ENCODE results near the gene TKTL1.

TKTL1 gene

DNA sequence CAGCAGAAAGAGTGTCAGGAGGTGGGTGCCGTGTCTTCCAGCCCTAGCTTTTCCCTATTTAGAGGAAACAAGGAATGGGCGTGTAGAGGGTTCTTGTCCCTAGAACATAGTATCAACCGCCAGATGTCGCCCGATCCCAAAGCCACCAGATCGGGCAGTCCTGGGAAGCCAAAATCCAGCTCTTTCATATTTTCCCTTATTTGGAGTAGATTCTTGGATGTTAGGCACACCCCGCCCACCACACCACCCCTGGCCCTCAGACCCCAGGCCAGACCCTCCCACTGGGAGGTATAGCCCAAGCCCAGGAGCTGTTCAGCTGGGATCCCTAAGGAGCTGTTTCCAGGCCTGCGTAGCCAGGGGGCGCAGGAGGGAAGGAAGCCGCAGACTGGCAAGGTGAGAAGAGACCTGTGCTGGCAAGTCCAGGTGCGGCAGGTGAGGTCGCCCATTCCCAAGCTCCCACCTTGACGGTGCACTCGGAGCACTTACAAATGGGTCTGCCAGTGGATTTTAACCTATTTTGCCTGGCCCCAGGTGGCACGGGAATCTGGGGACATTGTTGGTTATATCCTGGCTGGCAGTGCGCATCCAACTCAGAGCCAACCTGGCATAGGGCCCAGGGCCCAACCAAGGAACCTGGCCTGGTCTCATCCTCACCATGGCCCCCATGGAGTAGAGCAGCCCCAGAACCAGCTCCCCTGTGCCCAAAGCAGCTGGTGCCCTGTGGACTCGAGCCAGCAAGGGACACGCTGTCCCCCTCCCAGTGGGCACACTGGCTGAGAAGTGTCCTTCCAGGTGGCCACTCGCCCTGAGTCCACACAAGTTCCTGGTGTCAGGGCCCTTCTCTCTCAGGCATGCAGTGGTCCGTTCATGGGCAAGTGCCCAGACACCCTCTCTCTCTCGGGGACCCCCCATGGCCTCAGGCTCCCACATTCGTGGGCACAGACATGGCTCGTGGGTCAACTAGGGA, 78.0 kb downstream of the TKTL1 start:
- in situ Hi-C loops (cut with HindIII; ENCODE audit: low sequenced_read_pairs): no loop called here

DNA sequence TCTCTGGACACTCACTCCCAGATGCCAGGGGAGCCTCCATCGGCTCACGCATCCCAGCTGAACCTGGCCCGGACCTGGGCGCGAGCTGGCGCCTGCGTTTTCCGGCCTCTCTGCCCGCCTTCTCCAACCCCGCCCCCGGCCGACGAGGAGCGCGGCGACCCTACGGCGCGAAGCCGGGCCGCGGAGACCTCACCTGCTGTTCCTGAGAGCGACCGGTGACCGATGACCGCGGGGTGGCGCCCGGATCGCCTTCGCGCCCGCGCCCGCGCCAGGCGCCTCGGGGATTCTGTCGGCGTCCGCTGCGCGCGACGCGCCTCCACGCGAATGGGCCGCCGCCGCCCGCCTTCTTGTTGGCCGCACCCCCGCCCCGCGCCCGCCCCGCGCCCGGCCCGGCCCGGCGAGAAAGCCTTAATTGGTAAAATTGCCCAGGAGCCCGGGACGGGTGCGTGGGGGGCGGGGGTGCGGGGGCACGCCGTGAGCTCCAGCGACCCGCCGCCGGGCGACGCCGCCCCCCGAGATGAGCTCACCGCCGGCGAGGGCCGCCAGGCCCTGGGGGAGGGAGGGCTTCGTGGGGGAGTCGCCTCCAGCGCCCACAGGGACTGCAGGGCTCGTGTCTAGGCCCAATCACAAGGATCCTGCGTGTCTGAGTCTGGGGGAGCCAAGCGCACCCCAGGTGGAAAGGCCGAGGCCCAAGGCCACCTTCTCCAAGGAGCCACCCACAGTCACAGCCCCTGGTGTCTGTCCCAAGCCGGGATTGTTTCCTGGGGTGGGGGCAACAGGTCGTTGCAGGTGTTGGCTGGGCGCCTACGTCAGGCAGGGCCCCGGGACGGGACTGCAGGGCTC, 78.9 kb downstream of the TKTL1 start, which contains the start of gene FLNA:
TSS of gene FLNA (minus strand) at position 322 of the 843 bp plus-strand sequence. CDS start 3,389 bp downstream, outside the sequence.
- in situ Hi-C loops (cut with HindIII; ENCODE audit: low sequenced_read_pairs): no loop called here

DNA sequence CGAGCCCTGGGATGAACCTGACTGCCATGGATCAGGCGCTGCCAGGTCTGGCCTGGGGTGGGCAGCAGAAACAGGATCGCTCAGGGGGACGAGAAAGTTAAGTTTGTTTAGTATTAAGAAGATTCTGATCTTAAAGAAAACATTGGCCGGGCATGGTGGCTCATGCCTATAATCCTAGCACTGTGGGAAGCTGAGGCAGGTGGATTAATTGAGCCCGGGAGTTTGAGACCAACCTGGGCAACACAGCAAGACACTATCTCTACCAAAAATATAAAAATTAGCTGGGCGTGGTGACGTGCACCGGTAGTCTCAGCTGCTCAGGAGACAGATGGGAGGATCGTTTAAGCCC, 79.5 kb downstream of the TKTL1 start:
- in situ Hi-C loops (cut with HindIII; ENCODE audit: low sequenced_read_pairs): no loop called here

DNA sequence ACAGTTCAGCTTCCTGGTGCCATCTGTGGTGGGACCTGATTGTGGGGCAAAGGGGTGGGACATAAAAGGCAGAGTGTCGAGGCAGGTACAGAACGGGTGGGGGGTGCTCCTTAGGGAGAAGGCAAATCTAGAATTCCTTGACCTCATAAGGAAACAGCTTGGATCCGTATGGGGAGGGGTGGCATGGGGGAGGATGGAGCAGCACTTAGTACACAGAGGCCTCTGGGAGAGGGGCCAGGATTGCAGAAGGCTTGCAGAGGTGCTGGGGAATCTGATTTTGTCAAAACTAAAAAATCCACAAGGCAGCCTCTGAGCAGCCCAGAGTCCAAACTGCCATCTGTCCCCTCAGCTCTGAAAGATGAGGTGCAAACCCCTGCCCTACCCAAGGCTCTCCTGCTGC, 81.2 kb downstream of the TKTL1 start:
- in situ Hi-C loops (cut with HindIII; ENCODE audit: low sequenced_read_pairs): no loop called here

DNA sequence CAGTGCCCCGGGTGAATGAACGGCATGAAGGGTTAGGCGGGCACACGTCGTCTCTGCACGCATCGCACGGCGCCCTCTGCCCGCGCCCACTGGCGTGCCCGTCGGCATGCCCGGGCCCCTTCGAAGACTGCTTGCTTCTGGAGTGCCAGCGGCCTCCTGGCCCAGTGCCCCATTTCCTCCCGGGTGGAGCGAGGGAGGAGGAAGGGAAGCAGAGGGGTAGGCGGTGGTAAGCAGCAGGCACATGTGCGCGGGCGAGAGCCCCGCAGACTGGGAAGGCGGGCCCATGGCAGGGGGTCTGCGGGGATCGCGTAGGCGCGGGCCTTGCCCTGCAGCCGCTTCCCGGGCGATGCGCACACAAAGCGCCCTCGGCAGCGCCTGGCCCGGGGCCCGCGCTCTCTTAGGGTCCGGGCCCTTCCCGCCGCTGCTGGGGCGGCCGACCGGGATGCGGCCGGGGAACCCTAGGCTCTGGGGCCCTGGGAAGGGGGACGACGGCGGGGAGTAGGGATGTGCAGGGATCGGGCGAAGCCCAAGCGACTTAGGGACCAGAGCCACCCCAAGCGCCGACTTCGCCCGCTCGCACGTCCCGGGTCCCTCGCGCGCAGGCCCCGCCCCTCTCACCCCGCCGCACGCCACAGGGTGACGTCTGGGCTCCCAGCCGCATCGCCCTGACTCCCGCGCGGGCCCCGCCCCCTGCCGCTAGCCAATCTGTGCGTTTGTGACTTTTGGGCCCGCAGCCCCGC, 82.6 kb downstream of the TKTL1 start:
- in situ Hi-C loops (cut with HindIII; ENCODE audit: low sequenced_read_pairs): no loop called here

DNA sequence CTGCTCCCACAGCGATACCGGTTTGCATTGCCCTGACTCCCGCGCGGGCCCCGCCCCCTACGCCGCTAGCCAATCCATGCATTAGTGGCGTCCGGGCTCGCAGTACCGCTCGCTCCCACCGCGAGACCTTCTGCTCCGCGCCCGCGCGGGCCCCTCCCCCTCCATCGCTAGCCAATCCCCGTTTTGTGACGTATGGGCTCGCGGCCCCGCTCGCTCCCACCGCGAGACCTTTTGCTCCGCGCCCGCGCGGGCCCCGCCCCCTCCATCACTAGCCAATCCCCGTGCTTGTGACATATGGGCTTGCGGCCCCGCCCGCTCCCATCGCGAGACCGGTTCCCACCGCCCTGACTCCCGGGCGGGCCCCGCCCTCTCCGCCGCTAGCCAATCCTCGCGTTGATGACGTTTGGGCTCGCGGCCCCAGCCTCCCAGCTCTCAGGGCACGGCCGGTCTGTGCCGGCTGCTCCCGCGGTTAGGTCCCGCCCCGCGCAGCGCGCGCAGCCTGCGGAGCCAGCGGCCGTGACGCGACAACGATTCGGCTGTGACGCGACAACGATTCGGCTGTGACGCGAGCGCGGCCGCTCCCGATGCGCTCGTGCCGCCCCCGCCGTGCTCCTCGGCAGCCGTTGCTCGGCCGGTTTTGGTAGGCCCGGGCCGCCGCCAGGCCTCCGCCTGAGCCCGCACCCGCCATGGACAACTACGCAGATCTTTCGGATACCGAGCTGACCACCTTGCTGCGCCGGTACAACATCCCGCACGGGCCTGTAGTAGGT, 83.4 kb downstream of the TKTL1 start, which contains the start of gene EMD:
TSS of gene EMD (plus strand) at position 497 of the 770 bp plus-strand sequence. CDS start at position 687, 190 bp downstream.
- in situ Hi-C loops (cut with HindIII; ENCODE audit: low sequenced_read_pairs): no loop called here

DNA sequence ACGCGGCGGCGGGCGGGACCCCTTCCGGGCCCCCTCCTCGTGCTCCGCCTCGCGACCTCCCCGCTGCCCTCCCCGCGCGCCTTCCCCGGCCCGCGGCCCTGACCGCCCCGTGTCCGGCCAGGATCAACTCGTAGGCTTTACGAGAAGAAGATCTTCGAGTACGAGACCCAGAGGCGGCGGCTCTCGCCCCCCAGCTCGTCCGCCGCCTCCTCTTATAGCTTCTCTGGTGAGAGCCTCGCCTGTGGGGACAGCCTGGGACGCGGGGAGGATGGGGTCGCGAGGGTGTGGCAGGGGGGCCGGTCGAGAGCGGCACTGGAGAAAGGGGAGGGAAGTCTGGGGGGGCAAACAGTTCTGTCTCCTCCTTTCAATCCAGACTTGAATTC, 84.0 kb downstream of the TKTL1 start:
- in situ Hi-C loops (cut with HindIII; ENCODE audit: low sequenced_read_pairs): no loop called here
